SH-SY5Y (cell line): ENCODE data around the gene ADGRA1.

Experiments
- GATA2 ChIP-seq: IDR thresholded peaks from 2 replicates; pipeline ENCODE4 v1.6.1; 2011; ENCODE audit warnings: mild to moderate bottlenecking, low read depth, low read length
- GATA3 ChIP-seq: IDR thresholded peaks from 2 replicates; pipeline ENCODE4 v1.6.1; 2011; ENCODE audit warnings: low read depth, mild to moderate bottlenecking, low read length, moderate library complexity

DNA sequence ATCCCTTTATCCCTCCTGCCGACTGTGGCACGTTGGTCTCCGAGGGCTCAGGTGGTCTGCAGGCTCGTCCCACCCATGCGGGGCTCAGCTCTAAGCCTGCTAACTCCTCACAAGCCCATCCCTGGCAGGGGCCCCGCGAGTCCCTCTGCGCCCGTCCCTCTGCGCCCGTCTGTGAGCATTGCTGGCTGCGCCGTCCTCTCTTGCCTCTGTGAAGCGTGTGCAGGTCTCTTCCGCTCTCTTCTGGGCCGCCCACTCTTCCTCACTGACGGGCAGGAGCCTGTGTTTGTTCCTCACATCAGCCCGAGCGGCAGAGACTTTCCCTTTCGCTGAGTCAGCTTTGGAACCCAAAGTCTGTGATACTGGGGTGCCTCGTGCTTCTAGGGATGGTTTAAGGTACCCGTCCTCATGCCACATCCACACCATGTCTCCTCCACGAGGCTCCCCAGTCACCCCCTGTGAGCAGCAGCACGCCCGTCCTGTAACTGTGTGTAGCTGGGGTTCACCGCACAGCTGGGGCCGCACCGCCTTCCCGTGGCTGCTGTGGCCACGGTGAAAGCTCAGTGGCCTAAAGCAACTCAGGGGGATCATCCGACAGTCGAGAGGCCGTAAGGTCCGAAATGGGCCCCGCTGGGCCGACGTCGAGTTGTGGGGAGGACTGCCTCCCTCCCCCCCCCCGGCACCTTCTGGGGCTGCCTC, 35.5 kb downstream of the ADGRA1 start:
- TF ChIP-seq GATA2, result no peak
- TF ChIP-seq GATA3, result no peak
